PC-9 (cell line): ENCODE results near the gene CD72. TPM values are rescaled to one million over a fixed set of nuclear protein-coding genes. Genes with fewer than 3 reads are reported as not detected.

Experiments
- BruUV-seq: library from RNA; stranded (reverse); fragments of 400-500 nt; replicated peaks from 2 replicates; lab custom pipeline; 2021; lab: Mats Ljungman, UMichigan
- CTCF ChIA-PET: fragments of 300-600 bp; sonication (Branson Sonifier 250); formaldehyde crosslinking; loops from one replicate; lab custom pipeline; 2022; ENCODE audit warnings: antibody characterized with exemption; lab: Charles Lee
- POLR2A ChIA-PET: fragments of 300-600 bp; sonication (Branson Sonifier 250); formaldehyde crosslinking; loops from one replicate; lab custom pipeline; 2022; ENCODE audit warnings: antibody characterized with exemption; ENCODE audit not compliant: unreplicated experiment; lab: Charles Lee
- DNase-seq, 2 experiments: peaks; one replicate each; pipeline versions ENCODE4 v3.0.0 to v3.0.0-alpha.2; 2015 to 2022; ENCODE audit warnings: mixed read lengths in 1 of 2
- H2AFZ ChIP-seq: fragments of 200-600 bp; sonication (generic); 2 replicates; pipeline ENCODE4 v1.8.1; 2017; ENCODE audit warnings: antibody characterized with exemption
- H3F3A ChIP-seq: fragments of 200-600 bp; sonication (generic); 2 replicates; pipeline ENCODE4 v1.8.1; 2017; ENCODE audit warnings: antibody characterized with exemption, mild to moderate bottlenecking, low read depth; ENCODE audit not compliant: insufficient read depth
- H3K27ac ChIP-seq: fragments of 200-600 bp; sonication (generic); 2 replicates; pipeline ENCODE4 v1.6.1; 2016; ENCODE audit warnings: mixed run types
- H3K27me3 ChIP-seq: fragments of 200-600 bp; sonication (generic); 2 replicates; pipeline ENCODE4 v1.6.1; 2016; ENCODE audit warnings: low read depth, mixed run types; ENCODE audit not compliant: insufficient read depth
- H3K36me3 ChIP-seq: fragments of 200-600 bp; sonication (generic); 2 replicates; pipeline ENCODE4 v1.6.1; 2016; ENCODE audit warnings: low read depth, mixed run types
- H3K4me1 ChIP-seq: fragments of 200-600 bp; sonication (generic); replicated peaks from 2 replicates; pipeline ENCODE4 v1.6.1; 2016; ENCODE audit warnings: mixed run types; ENCODE audit not compliant: insufficient read depth
- H3K4me2 ChIP-seq: fragments of 200-600 bp; sonication (generic); 2 replicates; pipeline ENCODE4 v1.6.1; 2017; ENCODE audit warnings: mixed run types
- H3K4me3 ChIP-seq: fragments of 200-600 bp; sonication (generic); 2 replicates; pipeline ENCODE4 v1.6.1; 2016; ENCODE audit warnings: mixed run types
- H3K79me2 ChIP-seq: fragments of 200-600 bp; sonication (generic); 2 replicates; pipeline ENCODE4 v1.6.1; 2017; ENCODE audit warnings: low read depth, mixed run types
- H3K9me2 ChIP-seq: fragments of 200-600 bp; sonication (generic); 2 replicates; pipeline ENCODE4 v1.8.1; 2017; ENCODE audit warnings: mild to moderate bottlenecking; ENCODE audit not compliant: insufficient read depth
- H3K9me3 ChIP-seq: fragments of 200-600 bp; sonication (generic); 2 replicates; pipeline ENCODE4 v1.8.1; 2016; ENCODE audit warnings: low read depth; ENCODE audit not compliant: insufficient read depth
- H4K20me1 ChIP-seq: fragments of 200-600 bp; sonication (generic); 2 replicates; pipeline ENCODE4 v1.8.1; 2017; ENCODE audit not compliant: insufficient read depth
- CTCF ChIP-seq: fragments of 200-600 bp; sonication (generic); conservative IDR thresholded peaks from 2 replicates; pipeline ENCODE4 v1.6.1; 2017; ENCODE audit warnings: mixed run types, antibody characterized with exemption, mild to moderate bottlenecking, moderate library complexity
- EZH2 ChIP-seq: fragments of 200-600 bp; sonication (generic); IDR thresholded peaks from 2 replicates; pipeline ENCODE4 v1.8.0; 2017; ENCODE audit warnings: antibody characterized with exemption, low read depth
- intact Hi-C: fragments of 100-400 bp; cut with micrococcal nuclease; formaldehyde crosslinking; loops from one replicate; pipeline ENCODE4 v1.10.0; 2022; ENCODE audit not compliant: unreplicated experiment
- total RNA-seq: library from RNA; stranded (reverse); gene quantifications from 2 replicates; pipeline ENCODE4 v1.2.3, GENCODE V29; 2021

CD72 gene
- total RNA-seq, 1 experiment from 2014 or later = 3.2 TPM

GRCh38 chr9:35657546-35658136 is 39.4 kb upstream of the CD72 start, which contains the start of gene RMRP:
RMRP (minus strand) TSS chr9:35658019.
- ChIA-PET POLR2A (interaction anchor here (0.5 to 1.9 kb wide), 4 partner anchors 10 to 1010 kb away, joined by 3 to 28 read pairs (median 6); partner anchors contain the start of genes CREB3 and TLN1), CTCF (interaction anchor here (0.5 to 0.6 kb wide), 3 partner anchors 32 to 953 kb away, joined by 4 to 6 read pairs (median 6); partner anchors contain the start of gene TPM2)
- no TSS peak for BruUV-seq
- intact Hi-C loops = loop anchor here (1.0 to 5.0 kb wide), 4 partner anchors 40 to 250 kb away; partner anchors contain the start of genes CREB3, HRCT1, SPAAR and TESK1
- H2AFZ ChIP-seq = peak within 1 kb of the TSS; percentile 78
- H3K79me2 ChIP-seq = no peaks in the 10 kb centered on the region
- peak within 1 kb of the TSS; percentile 72 for H3K4me3 ChIP-seq
- H3K9me3 ChIP-seq = no peaks in the 10 kb centered on the region
- peak; percentile 91 for DNase-seq
- no peaks in the 10 kb centered on the region for H3K9me2 ChIP-seq
- peaks cover 26% of the 10 kb centered on the region for H3K4me1 ChIP-seq
- H3K36me3 ChIP-seq = no peaks in the 10 kb centered on the region
- no peaks in the 10 kb centered on the region for H4K20me1 ChIP-seq
- H3K4me2 ChIP-seq = peak within 1 kb of the TSS; percentile 80
- H3F3A ChIP-seq = peaks cover 28% of the 10 kb centered on the region; the same call in 1 of the 2 replicates
- no peak for TF ChIP-seq EZH2
- TF ChIP-seq CTCF = no peak; the same call in 1 of the 2 replicates
- H3K27me3 ChIP-seq = no peaks in the 10 kb centered on the region
- peak within 1 kb of the TSS; percentile 94 for H3K27ac ChIP-seq

- H4K20me1 ChIP-seq = no peaks in the 10 kb centered on the region
- POLR2A ChIA-PET = interaction anchor here (0.6 to 1.9 kb wide), 2 partner anchors 9 to 75 kb away, joined by 7 to 28 read pairs; partner anchors contain the start of genes CREB3 and TLN1
- H3F3A ChIP-seq = peaks cover 32% of the 10 kb centered on the region; the same call in 1 of the 2 replicates
- TF ChIP-seq EZH2 (no peak), CTCF (no peak)
- intact Hi-C loops = loop anchor here (5.0 kb wide), 2 partner anchors 40 to 250 kb away; partner anchors contain the start of genes HRCT1 and SPAAR
- no peaks in the 10 kb centered on the region for H3K9me2 ChIP-seq
- H3K79me2 ChIP-seq = no peaks in the 10 kb centered on the region
- no peaks in the 10 kb centered on the region for H3K9me3 ChIP-seq
- no peaks in the 10 kb centered on the region for H3K27me3 ChIP-seq
- peaks cover 32% of the 10 kb centered on the region for H3K4me1 ChIP-seq
- peak in 1 of 2 experiments; percentile 35 for DNase-seq
- CTCF ChIA-PET = interaction anchor here (0.5 to 0.6 kb wide), 4 partner anchors 32 to 953 kb away, joined by 3 to 6 read pairs (median 5); partner anchors contain the start of gene TPM2
- H3K36me3 ChIP-seq = no peaks in the 10 kb centered on the region
- H3K4me3 ChIP-seq = peak overlapping the region; percentile 45; the same call in 1 of the 2 replicates
- BruUV-seq = no TSS peak
- peak overlapping the region; percentile 78 for H2AFZ ChIP-seq
- H3K27ac ChIP-seq = peak overlapping the region; percentile 94
- peak overlapping the region; percentile 80 for H3K4me2 ChIP-seq
Observed at GRCh38 chr9:35656831-35657545, 38.8 kb upstream of the CD72 start.

- ChIA-PET POLR2A (interaction anchor here (1.9 kb wide), 1 partner anchor 76 kb away, joined by 28 read pairs; the partner anchor contains the start of genes CREB3 and TLN1), CTCF (interaction anchor here (0.6 kb wide), 1 partner anchor 307 kb away, joined by 3 read pairs; no protein-coding TSS in a partner anchor)
- DNase-seq = no peak
- Histone ChIP-seq H3K36me3 (no peaks in the 10 kb centered on the region), H3K9me2 (no peaks in the 10 kb centered on the region), H3K27me3 (no peaks in the 10 kb centered on the region), H3K27ac (no peak overlapping the region), H3K79me2 (no peaks in the 10 kb centered on the region), H3K4me2 (no peak overlapping the region), H3F3A (peaks cover 32% of the 10 kb centered on the region; the same call in 1 of the 2 replicates), H3K9me3 (no peaks in the 10 kb centered on the region), H3K4me1 (peaks cover 39% of the 10 kb centered on the region), H2AFZ (no peak overlapping the region), H4K20me1 (no peaks in the 10 kb centered on the region), H3K4me3 (no peak overlapping the region)
- intact Hi-C loops = loop anchor here (5.0 kb wide), 2 partner anchors 41 to 251 kb away; partner anchors contain the start of genes HRCT1 and SPAAR
- BruUV-seq = no TSS peak
- TF ChIP-seq CTCF (no peak), EZH2 (no peak)
Observed at GRCh38 chr9:35656348-35656747, 38.1 kb upstream of the CD72 start.
